ENCODE data around the gene TRIM26. TPM values are rescaled to one million over a fixed set of nuclear protein-coding genes. Genes with fewer than 3 reads are reported as not detected.
"Not testable (repeated sequence)": the region's sequence is repeated elsewhere in the genome, so short reads cannot be mapped to it uniquely, and the experiment has no call there.

TRIM26 gene
- total RNA-seq, 1 donor from 2014 or later: 52.9 TPM

- H3K4me3 Mint-ChIP-seq (ENCODE audit: low read depth): no peak overlapping the region
- H3K27ac Mint-ChIP-seq: no peak overlapping the region
Measured at GRCh38 chr6:30227242-30227722, 14.1 kb upstream of the TRIM26 start.

GRCh38 chr6:30223339-30223738 lies 10.1 kb upstream of the TRIM26 start:
- DNase-seq (ENCODE audit: low spot score, unreplicated experiment): no peak
- peaks cover 2% of the 10 kb centered on the region for H3K4me1 Mint-ChIP-seq (ENCODE audit: low read depth)
- H3K4me3 Mint-ChIP-seq (ENCODE audit: low read depth): no peak overlapping the region

More at GRCh38 chr6:30227242-30227722, 14.1 kb upstream of the TRIM26 start:
- no peak for DNase-seq (ENCODE audit: low spot score, unreplicated experiment)
- no peak for TF ChIP-seq CTCF (IDR thresholded peaks at IDR 0.05; ENCODE audit: unreplicated experiment)
- Mint-ChIP-seq H3K36me3 (ENCODE audit: insufficient read depth) (peaks cover 9% of the 10 kb centered on the region), H3K27me3 (peaks cover 13% of the 10 kb centered on the region), H3K4me1 (ENCODE audit: low read depth) (no peaks in the 10 kb centered on the region), H3K9me3 (ENCODE audit: low read depth) (peaks cover 13% of the 10 kb centered on the region)

GRCh38 chr6:30221956-30222355 lies 8.8 kb upstream of the TRIM26 start:
- H3K27me3 Mint-ChIP-seq; H3K4me3 Mint-ChIP-seq (ENCODE audit: low read depth); H3K27ac Mint-ChIP-seq; H3K4me1 Mint-ChIP-seq (ENCODE audit: low read depth); DNase-seq (ENCODE audit: low spot score, unreplicated experiment); H3K36me3 Mint-ChIP-seq (ENCODE audit: insufficient read depth): not testable (repeated sequence)
- H3K9me3 Mint-ChIP-seq (ENCODE audit: low read depth): peaks cover 13% of the 10 kb centered on the region

More at GRCh38 chr6:30223339-30223738, 10.1 kb upstream of the TRIM26 start:
- no peak for TF ChIP-seq CTCF (IDR thresholded peaks at IDR 0.05; ENCODE audit: unreplicated experiment)
- H3K27me3 Mint-ChIP-seq: peaks cover 13% of the 10 kb centered on the region
- no peak overlapping the region for H3K27ac Mint-ChIP-seq
- peaks cover 9% of the 10 kb centered on the region for H3K36me3 Mint-ChIP-seq (ENCODE audit: insufficient read depth)
- peaks cover 13% of the 10 kb centered on the region for H3K9me3 Mint-ChIP-seq (ENCODE audit: low read depth)

- H3K36me3 Mint-ChIP-seq (ENCODE audit: insufficient read depth); H3K27ac Mint-ChIP-seq; H3K27me3 Mint-ChIP-seq; H3K4me3 Mint-ChIP-seq (ENCODE audit: low read depth); DNase-seq (ENCODE audit: low spot score, unreplicated experiment); H3K4me1 Mint-ChIP-seq (ENCODE audit: low read depth): not testable (repeated sequence)
- peaks cover 13% of the 10 kb centered on the region for H3K9me3 Mint-ChIP-seq (ENCODE audit: low read depth)
Measured at GRCh38 chr6:30221395-30221794, 8.2 kb upstream of the TRIM26 start.

GRCh38 chr6:30219244-30219643 lies 6.0 kb upstream of the TRIM26 start:
- TF ChIP-seq CTCF (IDR thresholded peaks at IDR 0.05; ENCODE audit: unreplicated experiment): peak; percentile 82
- peaks cover 13% of the 10 kb centered on the region for H3K9me3 Mint-ChIP-seq (ENCODE audit: low read depth)
- peak overlapping the region; percentile 14 for H3K27ac Mint-ChIP-seq
- H3K4me1 Mint-ChIP-seq (ENCODE audit: low read depth): peaks cover 4% of the 10 kb centered on the region
- DNase-seq (ENCODE audit: low spot score, unreplicated experiment): no peak
- peaks cover 9% of the 10 kb centered on the region for H3K36me3 Mint-ChIP-seq (ENCODE audit: insufficient read depth)
- H3K4me3 Mint-ChIP-seq (ENCODE audit: low read depth): no peak overlapping the region
- no peaks in the 10 kb centered on the region for H3K27me3 Mint-ChIP-seq

- no peak for DNase-seq (ENCODE audit: low spot score, unreplicated experiment)
- Mint-ChIP-seq H3K27me3 (no peaks in the 10 kb centered on the region), H3K9me3 (ENCODE audit: low read depth) (no peaks in the 10 kb centered on the region), H3K27ac (no peak overlapping the region), H3K4me3 (ENCODE audit: low read depth) (no peak overlapping the region), H3K36me3 (ENCODE audit: insufficient read depth) (no peaks in the 10 kb centered on the region), H3K4me1 (ENCODE audit: low read depth) (peaks cover 17% of the 10 kb centered on the region)
- TF ChIP-seq CTCF (IDR thresholded peaks at IDR 0.05; ENCODE audit: unreplicated experiment): no peak
Measured at GRCh38 chr6:30216096-30216495, 2.9 kb upstream of the TRIM26 start.
